Activated CD4-positive, alpha-beta T cell treated with anti-CD3 and anti-CD28 coated beads, Interleukin-2, amount 10 ng/mL, durations not matched to agents 24 days and 14 days (primary cell): ENCODE data around the gene POFUT2. TPM values are rescaled to one million over a fixed set of nuclear protein-coding genes. Genes with fewer than 3 reads are reported as not detected.

ENCODE experiments used
- DNase-seq: peaks from one replicate; pipeline ENCODE4 v3.0.0; 2022
- H3K27ac Mint-ChIP-seq: one replicate; pipeline ENCODE4 v1.8.0; 2022; ENCODE audit warnings: mild to moderate bottlenecking, mixed read lengths
- H3K27me3 Mint-ChIP-seq: one replicate; pipeline ENCODE4 v1.8.0; 2022; ENCODE audit warnings: mixed read lengths
- H3K36me3 Mint-ChIP-seq: one replicate; pipeline ENCODE4 v1.8.0; 2022; ENCODE audit warnings: low read depth, mild to moderate bottlenecking, mixed read lengths
- H3K4me1 Mint-ChIP-seq: one replicate; pipeline ENCODE4 v1.8.0; 2021; ENCODE audit warnings: mixed read lengths
- H3K4me3 Mint-ChIP-seq: one replicate; pipeline ENCODE4 v1.8.0; 2022; ENCODE audit warnings: mild to moderate bottlenecking, moderate library complexity, mixed read lengths
- H3K9me3 Mint-ChIP-seq: one replicate; pipeline ENCODE4 v1.8.0; 2021; ENCODE audit warnings: mixed read lengths
- intact Hi-C: fragments of 100-400 bp; cut with micrococcal nuclease; formaldehyde crosslinking; loops from one replicate; pipeline ENCODE4 v1.15.1; 2023
- total RNA-seq: library from RNA; stranded (reverse); gene quantifications from 2 replicates; pipeline ENCODE4 v1.2.3, GENCODE V29; 2022

Gene POFUT2
- total RNA-seq, 1 donor from 2014 or later = 17.9 TPM

DNA sequence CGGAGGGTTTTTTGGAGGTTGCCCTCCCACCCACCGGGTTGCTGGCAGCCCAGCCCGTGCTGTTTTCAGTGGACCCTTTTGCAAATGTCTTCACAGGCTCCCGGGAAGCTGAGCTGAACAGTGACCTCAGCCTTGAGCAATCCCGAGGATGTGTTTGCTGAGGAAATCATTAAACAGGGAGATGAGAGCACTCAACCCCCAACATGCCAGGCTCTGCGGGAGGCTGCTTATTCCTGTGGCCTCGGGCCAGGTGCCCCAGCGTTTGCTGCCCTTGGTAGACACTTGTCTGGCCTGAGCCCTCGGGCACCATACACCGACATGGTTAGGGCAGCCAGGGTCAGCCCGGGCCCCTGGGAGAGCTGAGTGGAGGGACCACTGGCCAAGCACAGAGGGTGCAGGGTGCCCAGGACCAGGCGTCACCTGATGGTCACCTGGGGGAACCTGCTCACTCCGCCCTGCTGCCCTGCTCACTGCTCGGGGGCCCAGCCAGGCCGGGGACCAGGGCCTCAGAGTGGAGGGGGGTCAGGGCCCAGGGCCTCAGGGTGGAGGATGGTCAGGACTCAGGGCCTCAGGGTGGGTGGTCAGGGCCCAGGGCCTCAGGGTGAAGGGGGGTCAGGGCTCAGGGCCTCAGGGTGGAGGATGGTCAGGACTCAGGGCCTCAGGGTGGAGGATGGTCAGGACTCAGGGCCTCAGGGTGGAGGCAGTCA lies 42.5 kb upstream of the POFUT2 start:
- H3K27ac Mint-ChIP-seq = no peak overlapping the region
- no peaks in the 10 kb centered on the region for H3K27me3 Mint-ChIP-seq
- DNase-seq = no peak
- intact Hi-C loops = no loop called here
- H3K36me3 Mint-ChIP-seq = no peaks in the 10 kb centered on the region
- no peaks in the 10 kb centered on the region for H3K9me3 Mint-ChIP-seq
- no peak overlapping the region for H3K4me3 Mint-ChIP-seq
- peaks cover 3% of the 10 kb centered on the region for H3K4me1 Mint-ChIP-seq

GRCh38 chr21:45329261-45330074 lies 41.8 kb upstream of the POFUT2 start:
- intact Hi-C loops = no loop called here

GRCh38 chr21:45328198-45329091 lies 40.8 kb upstream of the POFUT2 start:
- Mint-ChIP-seq H3K4me1 (peaks cover 3% of the 10 kb centered on the region), H3K9me3 (no peaks in the 10 kb centered on the region), H3K4me3 (no peak overlapping the region), H3K36me3 (no peaks in the 10 kb centered on the region), H3K27ac (no peak overlapping the region), H3K27me3 (no peaks in the 10 kb centered on the region)
- DNase-seq = no peak
- intact Hi-C loops = no loop called here

More at GRCh38 chr21:45329261-45330074, 41.8 kb upstream of the POFUT2 start:
- Mint-ChIP-seq H3K4me3 (no peak overlapping the region), H3K27ac (no peak overlapping the region), H3K4me1 (peaks cover 3% of the 10 kb centered on the region), H3K36me3 (no peaks in the 10 kb centered on the region), H3K9me3 (no peaks in the 10 kb centered on the region), H3K27me3 (no peaks in the 10 kb centered on the region)
- DNase-seq = no peak

- intact Hi-C loops = no loop called here
- Mint-ChIP-seq H3K27me3 (no peaks in the 10 kb centered on the region), H3K36me3 (no peaks in the 10 kb centered on the region), H3K9me3 (no peaks in the 10 kb centered on the region), H3K4me3 (no peak overlapping the region), H3K27ac (no peak overlapping the region), H3K4me1 (peaks cover 3% of the 10 kb centered on the region)
- DNase-seq = no peak
Observed at GRCh38 chr21:45327441-45328197, 39.9 kb upstream of the POFUT2 start.

- no peaks in the 10 kb centered on the region for H3K27me3 Mint-ChIP-seq
- no peak overlapping the region for H3K4me3 Mint-ChIP-seq
- H3K27ac Mint-ChIP-seq = no peak overlapping the region
- H3K4me1 Mint-ChIP-seq = peaks cover 6% of the 10 kb centered on the region
- no peaks in the 10 kb centered on the region for H3K9me3 Mint-ChIP-seq
- H3K36me3 Mint-ChIP-seq = no peaks in the 10 kb centered on the region
- intact Hi-C loops = no loop called here
- DNase-seq = no peak
Observed at GRCh38 chr21:45326891-45327440, 39.3 kb upstream of the POFUT2 start.

- intact Hi-C loops = no loop called here
- no peak overlapping the region for H3K4me3 Mint-ChIP-seq
- peaks cover 6% of the 10 kb centered on the region for H3K4me1 Mint-ChIP-seq
- H3K36me3 Mint-ChIP-seq = no peaks in the 10 kb centered on the region
- H3K9me3 Mint-ChIP-seq = no peaks in the 10 kb centered on the region
- no peaks in the 10 kb centered on the region for H3K27me3 Mint-ChIP-seq
- no peak overlapping the region for H3K27ac Mint-ChIP-seq
- DNase-seq = no peak
Observed at GRCh38 chr21:45326169-45326851, 38.6 kb upstream of the POFUT2 start.

GRCh38 chr21:45325206-45326168 lies 37.8 kb upstream of the POFUT2 start:
- no peak for DNase-seq
- H3K27ac Mint-ChIP-seq = no peak overlapping the region
- H3K4me1 Mint-ChIP-seq = peaks cover 6% of the 10 kb centered on the region
- no peaks in the 10 kb centered on the region for H3K9me3 Mint-ChIP-seq
- no peaks in the 10 kb centered on the region for H3K27me3 Mint-ChIP-seq
- no peak overlapping the region for H3K4me3 Mint-ChIP-seq
- intact Hi-C loops = no loop called here
- no peaks in the 10 kb centered on the region for H3K36me3 Mint-ChIP-seq

- Mint-ChIP-seq H3K4me3 (no peak overlapping the region), H3K36me3 (no peaks in the 10 kb centered on the region), H3K9me3 (no peaks in the 10 kb centered on the region), H3K4me1 (peaks cover 6% of the 10 kb centered on the region), H3K27ac (no peak overlapping the region), H3K27me3 (no peaks in the 10 kb centered on the region)
- intact Hi-C loops = no loop called here
- DNase-seq = no peak
Observed at GRCh38 chr21:45324489-45325205, 37.0 kb upstream of the POFUT2 start.

GRCh38 chr21:45323487-45324311 lies 36.0 kb upstream of the POFUT2 start:
- Mint-ChIP-seq H3K27ac (peak overlapping the region; percentile 24), H3K4me3 (no peak overlapping the region)

GRCh38 chr21:45322960-45323461 lies 35.3 kb upstream of the POFUT2 start:
- Mint-ChIP-seq H3K4me1 (peaks cover 6% of the 10 kb centered on the region), H3K27me3 (no peaks in the 10 kb centered on the region), H3K36me3 (no peaks in the 10 kb centered on the region), H3K27ac (no peak overlapping the region), H3K9me3 (no peaks in the 10 kb centered on the region), H3K4me3 (no peak overlapping the region)
- DNase-seq = no peak
- intact Hi-C loops = no loop called here

More at GRCh38 chr21:45323487-45324311, 36.0 kb upstream of the POFUT2 start:
- Mint-ChIP-seq H3K4me1 (peaks cover 6% of the 10 kb centered on the region), H3K36me3 (no peaks in the 10 kb centered on the region), H3K9me3 (no peaks in the 10 kb centered on the region), H3K27me3 (no peaks in the 10 kb centered on the region)
- intact Hi-C loops = no loop called here
- no peak for DNase-seq
